ENCODE measurements around the gene LETM1.
A peak's percentile ranks its signal among the peaks of the same experiment; 100 is the strongest.

The LETM1 gene

DNA sequence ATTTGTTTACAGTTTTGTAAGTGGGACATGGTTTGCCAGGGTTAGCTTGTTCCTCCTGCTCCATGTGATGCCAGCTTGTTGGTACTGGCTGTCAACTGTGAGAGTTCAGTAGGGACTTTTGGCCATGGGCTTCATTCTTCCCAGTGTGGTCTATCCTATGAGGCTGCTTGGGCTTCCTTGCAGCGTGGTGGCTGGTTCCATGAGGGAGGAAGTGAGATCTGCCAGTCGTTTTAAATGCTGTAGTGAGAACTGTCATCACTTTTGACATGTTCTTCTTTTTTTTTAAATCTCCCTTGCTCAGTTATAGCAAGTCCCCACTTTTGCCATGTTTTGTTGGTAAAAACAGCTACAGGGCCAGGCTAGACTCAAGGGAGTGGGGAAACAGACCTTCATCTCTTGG is 31.1 kb upstream of the LETM1 start:
- Mint-ChIP-seq H3K27ac (peak overlapping the region in 1 of 2 donors; percentile 89), H3K36me3 (ENCODE audit: insufficient read depth) (no peaks in the 10 kb centered on the region), H3K27me3 (no peaks in the 10 kb centered on the region), H3K9me3 (no peaks in the 10 kb centered on the region), H3K4me1 (ENCODE audit: low read depth in 2 of 2) (peaks cover 13 to 16% of the 10 kb centered on the region in 2 donors), H3K4me3 (no peak overlapping the region)
- DNase-seq = no peak
- no peak for ATAC-seq (replicated peaks)

- DNase-seq = no peak
- H3K27me3 Mint-ChIP-seq = no peaks in the 10 kb centered on the region
- no peak for ATAC-seq (replicated peaks)
- H3K36me3 Mint-ChIP-seq (ENCODE audit: insufficient read depth) = no peaks in the 10 kb centered on the region
- H3K9me3 Mint-ChIP-seq = no peaks in the 10 kb centered on the region
- peak overlapping the region; percentile 25 to 73 for H3K27ac Mint-ChIP-seq
- peaks cover 21 to 25% of the 10 kb centered on the region in 2 donors for H3K4me1 Mint-ChIP-seq (ENCODE audit: low read depth in 2 of 2)
- no peak overlapping the region for H3K4me3 Mint-ChIP-seq
Observed at GRCh38 chr4:1885414-1885813, 29.5 kb upstream of the LETM1 start.

- Mint-ChIP-seq H3K4me1 (ENCODE audit: low read depth in 2 of 2) (peaks cover 28 to 39% of the 10 kb centered on the region in 2 donors), H3K36me3 (ENCODE audit: insufficient read depth) (no peaks in the 10 kb centered on the region), H3K4me3 (no peak overlapping the region), H3K27ac (no peak overlapping the region), H3K27me3 (no peaks in the 10 kb centered on the region), H3K9me3 (no peaks in the 10 kb centered on the region)
- no peak for ATAC-seq (replicated peaks)
- no peak for DNase-seq
Observed at GRCh38 chr4:1883583-1883982, 27.6 kb upstream of the LETM1 start.

DNA sequence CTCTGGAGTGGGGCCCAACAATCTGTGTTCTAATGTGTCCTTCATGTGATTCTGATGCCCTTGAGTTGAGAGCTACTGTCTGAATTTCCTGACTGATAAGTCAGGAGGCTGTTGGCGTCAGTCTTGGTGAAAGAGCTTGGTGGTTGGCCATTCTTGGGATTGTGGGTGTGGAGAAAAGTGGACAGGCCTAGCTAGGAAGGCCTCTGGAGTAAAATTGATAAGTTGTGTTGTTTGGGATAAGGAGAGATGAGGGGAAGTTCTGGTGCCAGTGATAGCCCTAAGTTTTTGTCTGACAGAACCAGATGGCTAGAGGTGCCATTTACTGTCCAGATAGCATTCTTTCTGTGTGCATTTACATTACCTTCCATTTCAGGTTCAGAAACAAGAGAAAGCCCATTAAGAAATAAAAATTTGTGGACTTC is 26.9 kb upstream of the LETM1 start:
- Mint-ChIP-seq H3K36me3 (ENCODE audit: insufficient read depth) (no peaks in the 10 kb centered on the region), H3K27me3 (no peaks in the 10 kb centered on the region), H3K9me3 (no peaks in the 10 kb centered on the region), H3K27ac (no peak overlapping the region), H3K4me3 (no peak overlapping the region), H3K4me1 (ENCODE audit: low read depth in 2 of 2) (peaks cover 29 to 41% of the 10 kb centered on the region in 2 donors)
- DNase-seq (no peak), ATAC-seq (replicated peaks) (no peak)

DNA sequence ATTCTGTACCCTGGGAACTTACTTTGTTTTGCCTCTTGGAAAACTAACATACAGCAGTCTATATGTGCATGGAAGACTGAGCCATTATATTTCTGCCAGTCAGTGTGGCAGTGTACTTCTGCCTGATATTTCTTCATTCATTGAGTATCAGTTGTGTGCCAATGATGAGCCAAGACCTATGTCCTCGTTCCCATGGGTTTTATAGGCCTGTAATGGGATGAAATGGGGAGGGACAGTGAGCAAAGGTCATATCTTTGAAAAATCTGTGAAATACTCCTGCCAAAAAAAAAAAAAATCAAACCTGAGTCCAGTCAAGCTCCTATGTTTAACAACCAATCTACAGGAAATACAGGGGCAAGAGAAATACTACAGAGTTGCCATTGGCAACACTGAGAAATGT is 24.4 kb upstream of the LETM1 start:
- Mint-ChIP-seq H3K36me3 (ENCODE audit: insufficient read depth) (no peaks in the 10 kb centered on the region), H3K27me3 (no peaks in the 10 kb centered on the region), H3K4me3 (no peak overlapping the region), H3K9me3 (no peaks in the 10 kb centered on the region), H3K4me1 (ENCODE audit: low read depth in 2 of 2) (peaks cover 28 to 36% of the 10 kb centered on the region in 2 donors), H3K27ac (no peak overlapping the region)
- DNase-seq = no peak
- ATAC-seq (replicated peaks) = no peak

- no peak overlapping the region for H3K4me3 Mint-ChIP-seq
- no peak for ATAC-seq (replicated peaks)
- H3K4me1 Mint-ChIP-seq (ENCODE audit: low read depth in 2 of 2) = peaks cover 30 to 39% of the 10 kb centered on the region in 2 donors
Observed at GRCh38 chr4:1879485-1879884, 23.5 kb upstream of the LETM1 start.

DNA sequence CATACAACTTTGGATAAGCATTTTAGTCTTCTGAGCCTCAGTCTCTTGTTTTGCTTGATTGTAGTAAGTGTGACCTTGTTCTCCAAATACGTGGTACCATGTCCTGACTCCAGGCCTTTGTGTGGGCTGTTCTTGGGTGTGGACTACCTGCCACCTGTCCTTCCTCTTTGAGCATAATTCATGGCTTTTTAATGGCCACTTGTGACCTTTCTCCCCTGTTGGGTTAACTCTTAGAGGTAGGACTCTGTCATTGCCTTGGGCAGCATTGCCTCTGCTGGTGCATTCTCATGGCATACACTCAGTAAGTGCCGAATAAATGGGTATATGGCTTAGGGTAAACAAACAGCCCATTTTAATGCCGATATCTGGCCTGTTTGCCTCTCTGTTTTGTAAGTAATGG is 18.2 kb upstream of the LETM1 start:
- no peaks in the 10 kb centered on the region for H3K9me3 Mint-ChIP-seq
- H3K4me1 Mint-ChIP-seq (ENCODE audit: low read depth in 2 of 2) = peaks cover 28 to 38% of the 10 kb centered on the region in 2 donors
- H3K36me3 Mint-ChIP-seq (ENCODE audit: insufficient read depth) = peaks cover 19% of the 10 kb centered on the region
- H3K27me3 Mint-ChIP-seq = no peaks in the 10 kb centered on the region
- no peak for ATAC-seq (replicated peaks)
- peak overlapping the region in 1 of 2 donors; percentile 5 for H3K4me3 Mint-ChIP-seq
- DNase-seq = no peak
- H3K27ac Mint-ChIP-seq = peak overlapping the region; percentile 49 to 96

More at GRCh38 chr4:1879485-1879884, 23.5 kb upstream of the LETM1 start:
- no peaks in the 10 kb centered on the region for H3K9me3 Mint-ChIP-seq
- H3K27ac Mint-ChIP-seq = peak overlapping the region in 1 of 2 donors; percentile 70
- DNase-seq = no peak
- no peaks in the 10 kb centered on the region for H3K36me3 Mint-ChIP-seq (ENCODE audit: insufficient read depth)
- no peaks in the 10 kb centered on the region for H3K27me3 Mint-ChIP-seq

DNA sequence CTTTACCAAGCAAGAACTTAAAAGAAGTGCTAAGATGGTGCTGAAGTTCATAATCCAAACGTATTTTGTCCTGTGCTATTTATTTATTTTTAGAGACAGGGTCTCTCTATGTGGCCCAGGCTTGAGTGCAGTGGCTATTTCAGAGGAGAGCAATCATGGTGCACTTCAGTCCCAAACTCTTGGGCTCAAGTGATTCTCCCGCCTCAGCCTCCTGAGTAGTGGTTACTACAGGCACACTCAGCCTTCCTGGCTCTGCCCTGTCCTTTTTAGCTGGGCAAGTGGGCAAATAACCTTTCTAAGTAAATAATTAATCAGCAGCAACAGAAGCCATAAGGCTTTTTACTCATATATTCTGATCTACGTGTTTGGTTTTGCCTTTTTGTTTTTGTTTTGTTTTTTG is 17.8 kb upstream of the LETM1 start:
- no peak for ATAC-seq (replicated peaks)
- Mint-ChIP-seq H3K4me3 (peak overlapping the region in 1 of 2 donors; percentile 5), H3K27me3 (no peaks in the 10 kb centered on the region), H3K9me3 (no peaks in the 10 kb centered on the region), H3K4me1 (ENCODE audit: low read depth in 2 of 2) (peaks cover 28 to 38% of the 10 kb centered on the region in 2 donors), H3K36me3 (ENCODE audit: insufficient read depth) (peaks cover 19% of the 10 kb centered on the region), H3K27ac (peak overlapping the region; percentile 49 to 96)
- no peak for DNase-seq

DNA sequence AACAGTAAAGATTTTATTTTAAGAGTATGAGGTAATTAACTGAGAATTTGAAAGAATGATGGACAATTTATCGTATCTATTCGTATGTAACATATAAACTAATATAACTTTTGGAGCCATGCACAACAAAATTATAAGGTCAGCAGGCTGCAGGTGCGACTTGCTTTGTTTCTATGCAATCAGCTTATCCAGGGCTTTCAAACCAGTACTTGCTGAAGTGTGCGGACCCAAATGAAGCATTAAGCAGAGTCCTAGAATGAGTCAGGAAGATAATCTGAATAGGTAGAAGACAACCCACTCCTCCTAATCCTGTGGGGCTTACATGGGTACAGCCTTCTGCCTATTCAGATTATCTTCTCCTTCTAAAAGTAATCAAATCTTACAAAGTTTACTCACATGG is 17.3 kb upstream of the LETM1 start:
- no peaks in the 10 kb centered on the region for H3K27me3 Mint-ChIP-seq
- peak overlapping the region; percentile 63 to 84 for H3K4me3 Mint-ChIP-seq
- H3K27ac Mint-ChIP-seq = peak overlapping the region; percentile 88 to 96
- DNase-seq (no peak), ATAC-seq (replicated peaks) (no peak)
- H3K9me3 Mint-ChIP-seq = no peaks in the 10 kb centered on the region
- peaks cover 24 to 33% of the 10 kb centered on the region in 2 donors for H3K4me1 Mint-ChIP-seq (ENCODE audit: low read depth in 2 of 2)
- peaks cover 19% of the 10 kb centered on the region for H3K36me3 Mint-ChIP-seq (ENCODE audit: insufficient read depth)

- H3K4me1 Mint-ChIP-seq (ENCODE audit: low read depth in 2 of 2) = peaks cover 24 to 32% of the 10 kb centered on the region in 2 donors
- H3K27ac Mint-ChIP-seq = peak overlapping the region; percentile 88 to 96
Observed at GRCh38 chr4:1872870-1873269, 16.9 kb upstream of the LETM1 start.

DNA sequence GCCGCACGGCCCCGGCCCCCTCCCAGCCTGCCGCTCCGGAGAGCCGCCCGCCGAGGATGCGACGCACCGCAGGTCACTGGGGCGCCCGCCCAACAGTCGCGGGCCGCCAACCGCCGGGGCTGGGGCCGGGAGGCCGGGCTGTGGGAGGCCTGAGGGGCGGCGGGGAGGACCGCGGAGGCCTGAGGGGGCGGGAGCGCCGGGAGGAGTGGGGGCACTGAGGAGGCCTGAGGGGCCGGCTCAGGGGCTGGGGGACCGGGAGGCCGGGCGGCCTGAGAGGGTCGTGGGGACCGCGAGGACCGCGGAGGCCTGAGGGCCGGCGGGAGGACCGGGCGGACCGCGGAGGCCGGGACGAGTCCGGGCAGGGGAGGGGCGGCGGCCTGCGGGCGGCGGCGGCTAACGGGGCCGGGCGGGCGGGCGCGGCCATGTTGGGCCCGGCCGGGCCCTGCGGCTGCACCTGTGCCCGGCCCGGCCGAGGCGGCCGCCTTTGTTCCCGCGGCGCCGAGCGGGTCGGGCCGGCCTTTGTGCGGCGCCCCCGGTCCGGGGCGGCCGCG is 15.6 kb upstream of the LETM1 start:
- H3K27me3 Mint-ChIP-seq = no peaks in the 10 kb centered on the region
- ATAC-seq (replicated peaks) (no peak), DNase-seq (peak in 1 of 3 experiments; percentile 14)
- no peak overlapping the region for H3K27ac Mint-ChIP-seq
- peaks cover 19% of the 10 kb centered on the region for H3K36me3 Mint-ChIP-seq (ENCODE audit: insufficient read depth)
- no peaks in the 10 kb centered on the region for H3K9me3 Mint-ChIP-seq
- peak overlapping the region; percentile 14 to 18 for H3K4me3 Mint-ChIP-seq
- peaks cover 17 to 29% of the 10 kb centered on the region in 2 donors for H3K4me1 Mint-ChIP-seq (ENCODE audit: low read depth in 2 of 2)

More at GRCh38 chr4:1872870-1873269, 16.9 kb upstream of the LETM1 start:
- ATAC-seq (replicated peaks) = no peak
- Mint-ChIP-seq H3K36me3 (ENCODE audit: insufficient read depth) (peaks cover 19% of the 10 kb centered on the region), H3K27me3 (no peaks in the 10 kb centered on the region), H3K9me3 (no peaks in the 10 kb centered on the region), H3K4me3 (peak overlapping the region; percentile 63 to 84)
- no peak for DNase-seq

- H3K4me1 Mint-ChIP-seq (ENCODE audit: low read depth in 2 of 2) = peaks cover 17 to 29% of the 10 kb centered on the region in 2 donors
- no peaks in the 10 kb centered on the region for H3K9me3 Mint-ChIP-seq
- peak within 1 kb of the TSS; percentile 80 to 84 for H3K4me3 Mint-ChIP-seq
Observed at GRCh38 chr4:1870578-1871443, 14.9 kb upstream of the LETM1 start, which contains the start of gene NSD2. Gene NSD2 (plus strand): TSS chr4:1871393. CDS start chr4:1900655, 29,262 bp downstream.

GRCh38 chr4:1870328-1870577 is 14.3 kb upstream of the LETM1 start:
- peak overlapping the region; percentile 78 to 80 for H3K4me3 Mint-ChIP-seq
- H3K27ac Mint-ChIP-seq = peak overlapping the region; percentile 92 to 96
- no peaks in the 10 kb centered on the region for H3K27me3 Mint-ChIP-seq
- H3K9me3 Mint-ChIP-seq = no peaks in the 10 kb centered on the region
- ATAC-seq (replicated peaks) (peak; percentile 72), DNase-seq (peak; percentile 78 to 82 (median 81))
- H3K36me3 Mint-ChIP-seq (ENCODE audit: insufficient read depth) = peaks cover 19% of the 10 kb centered on the region
- H3K4me1 Mint-ChIP-seq (ENCODE audit: low read depth in 2 of 2) = peaks cover 17 to 29% of the 10 kb centered on the region in 2 donors

More at GRCh38 chr4:1870578-1871443, 14.9 kb upstream of the LETM1 start, which contains the start of gene NSD2:
- peaks cover 19% of the 10 kb centered on the region for H3K36me3 Mint-ChIP-seq (ENCODE audit: insufficient read depth)
- ATAC-seq (replicated peaks) = peak; percentile 70
- no peaks in the 10 kb centered on the region for H3K27me3 Mint-ChIP-seq
- peak; percentile 75 to 86 (median 77) for DNase-seq
- peak within 1 kb of the TSS; percentile 92 to 96 for H3K27ac Mint-ChIP-seq
